Caco-2 (cell line): ENCODE data around the gene RASSF3. TPM values are rescaled to one million over a fixed set of nuclear protein-coding genes. Genes with fewer than 3 reads are reported as not detected.

Experiments used
- BruUV-seq: library from RNA; stranded (reverse); fragments of 400-500 nt; replicated peaks from 2 replicates; lab custom pipeline; 2021; lab: Mats Ljungman, UMichigan
- CTCF ChIA-PET: fragments of 300-600 bp; sonication (Branson Sonifier 250); formaldehyde crosslinking; loops from one replicate; lab custom pipeline; 2022; ENCODE audit warnings: antibody characterized with exemption; lab: Charles Lee
- POLR2A ChIA-PET: fragments of 300-600 bp; sonication (Branson Sonifier 250); formaldehyde crosslinking; loops from one replicate; lab custom pipeline; 2022; ENCODE audit warnings: antibody characterized with exemption; lab: Charles Lee
- DNase-seq, 2 experiments: peaks; one replicate each; pipeline versions ENCODE4 v3.0.0 to v3.0.0-alpha.2; 2020 to 2022
- H3K27me3 ChIP-seq: replicated peaks from 2 replicates; pipeline ENCODE4 v1.6.0; 2011; ENCODE audit warnings: low read length; ENCODE audit not compliant: control insufficient read depth, insufficient read depth
- H3K36me3 ChIP-seq: 2 replicates; pipeline ENCODE4 v1.5.1; 2011; ENCODE audit warnings: low read length; ENCODE audit not compliant: control insufficient read depth, insufficient read depth
- H3K4me1 ChIP-seq: fragments of 250-450 bp; sonication (Bioruptor Pico); 2 replicates; pipeline ENCODE4 v1.5.1; 2020; ENCODE audit warnings: mild to moderate bottlenecking
- H3K4me3 ChIP-seq: 2 replicates; pipeline ENCODE4 v1.5.1; 2011; ENCODE audit warnings: low read depth, mild to moderate bottlenecking, control low read depth, low read length
- H3K9me3 ChIP-seq: fragments of 250-450 bp; sonication (Bioruptor Pico); 2 replicates; pipeline ENCODE4 v1.5.1; 2020; ENCODE audit warnings: mild to moderate bottlenecking, moderate library complexity
- H3K27ac Mint-ChIP-seq: one replicate; pipeline ENCODE4 v1.8.0; 2022; ENCODE audit warnings: mixed read lengths; ENCODE audit not compliant: unreplicated experiment
- H3K27me3 Mint-ChIP-seq: one replicate; pipeline ENCODE4 v1.8.0; 2022; ENCODE audit warnings: mixed read lengths; ENCODE audit not compliant: insufficient read depth, unreplicated experiment
- H3K36me3 Mint-ChIP-seq: one replicate; pipeline ENCODE4 v1.8.0; 2022; ENCODE audit warnings: mild to moderate bottlenecking, mixed read lengths; ENCODE audit not compliant: insufficient read depth, unreplicated experiment
- H3K4me1 Mint-ChIP-seq: one replicate; pipeline ENCODE4 v1.8.0; 2022; ENCODE audit warnings: low read depth, mixed read lengths; ENCODE audit not compliant: unreplicated experiment
- H3K4me3 Mint-ChIP-seq: one replicate; pipeline ENCODE4 v1.8.0; 2022; ENCODE audit warnings: mild to moderate bottlenecking, moderate library complexity, mixed read lengths; ENCODE audit not compliant: unreplicated experiment
- H3K9me3 Mint-ChIP-seq: one replicate; pipeline ENCODE4 v1.8.0; 2022; ENCODE audit warnings: mixed read lengths; ENCODE audit not compliant: unreplicated experiment
- CTCF ChIP-seq, 2 experiments: fragments of 200-600 bp in 1 of 2; IDR thresholded peaks; 1 replicate in 1 of 2; 2 replicates in 1 of 2; pipeline versions ENCODE4 v1.5.1 to v1.8.0; 2011 to 2022; ENCODE audit warnings: antibody characterized with exemption in 1 of 2, control low read depth in 1 of 2, inconsistent platforms in 1 of 2, low read depth in 1 of 2, low read length in 1 of 2, mild to moderate bottlenecking in 1 of 2, moderate library complexity in 1 of 2; ENCODE audit not compliant: insufficient read depth in 1 of 2, severe bottlenecking in 1 of 2, unreplicated experiment in 1 of 2
- intact Hi-C: fragments of 100-400 bp; cut with micrococcal nuclease; formaldehyde crosslinking; loops from one replicate; pipeline ENCODE4 v1.10.0; 2022; ENCODE audit not compliant: unreplicated experiment
- total RNA-seq: library from RNA; stranded (reverse); gene quantifications from 2 replicates; pipeline ENCODE4 v1.2.3, GENCODE V29; 2022

The RASSF3 gene
- total RNA-seq, 1 experiment from 2014 or later = 25.7 TPM

GRCh38 chr12:64740646-64741045 is 130.4 kb downstream of the RASSF3 start:
- Mint-ChIP-seq H3K36me3 (peaks cover 38% of the 10 kb centered on the region), H3K9me3 (no peaks in the 10 kb centered on the region)
- BruUV-seq = no TSS peak

GRCh38 chr12:64742416-64742815 is 132.1 kb downstream of the RASSF3 start:
- intact Hi-C loops = loop anchor here (5.0 kb wide), 1 partner anchor 40 kb away; no protein-coding TSS in a partner anchor
- Histone ChIP-seq H3K4me1 (peaks cover 21% of the 10 kb centered on the region), H3K36me3 (peaks cover 2% of the 10 kb centered on the region; the same call in 1 of the 2 replicates), H3K4me3 (no peak overlapping the region), H3K27me3 (no peaks in the 10 kb centered on the region), H3K9me3 (no peaks in the 10 kb centered on the region)
- ChIA-PET POLR2A (no interaction called here), CTCF (no interaction called here)
- no peak for DNase-seq
- no peak overlapping the region for H3K4me3 Mint-ChIP-seq
- BruUV-seq = no TSS peak
- peaks cover 32% of the 10 kb centered on the region for H3K36me3 Mint-ChIP-seq
- no peak for TF ChIP-seq CTCF (IDR thresholded peaks at IDR 0.05; ENCODE audit: insufficient read depth in 1 of 2, low read depth in 1 of 2, low read length in 1 of 2, severe bottlenecking in 1 of 2, unreplicated experiment in 1 of 2)
- H3K9me3 Mint-ChIP-seq = no peaks in the 10 kb centered on the region
- no peak overlapping the region for H3K27ac Mint-ChIP-seq
- no peaks in the 10 kb centered on the region for H3K27me3 Mint-ChIP-seq
- peaks cover 11% of the 10 kb centered on the region for H3K4me1 Mint-ChIP-seq

More at GRCh38 chr12:64740646-64741045, 130.4 kb downstream of the RASSF3 start:
- Mint-ChIP-seq H3K4me1 (peaks cover 11% of the 10 kb centered on the region), H3K27ac (no peak overlapping the region), H3K27me3 (no peaks in the 10 kb centered on the region), H3K4me3 (no peak overlapping the region)
- peaks cover 20% of the 10 kb centered on the region for H3K4me1 ChIP-seq
- no peaks in the 10 kb centered on the region for H3K9me3 ChIP-seq
- TF ChIP-seq CTCF (IDR thresholded peaks at IDR 0.05; ENCODE audit: insufficient read depth in 1 of 2, low read depth in 1 of 2, low read length in 1 of 2, severe bottlenecking in 1 of 2, unreplicated experiment in 1 of 2) = no peak
- no peaks in the 10 kb centered on the region for H3K27me3 ChIP-seq
- no peak overlapping the region for H3K4me3 ChIP-seq
- intact Hi-C loops = loop anchor here (5.0 kb wide), 1 partner anchor 42 kb away; no protein-coding TSS in a partner anchor
- no peak for DNase-seq
- ChIA-PET CTCF (no interaction called here), POLR2A (no interaction called here)
- H3K36me3 ChIP-seq = peaks cover 4% of the 10 kb centered on the region; the same call in 1 of the 2 replicates

- Mint-ChIP-seq H3K4me1 (peaks cover 11% of the 10 kb centered on the region), H3K36me3 (peaks cover 32% of the 10 kb centered on the region), H3K4me3 (no peak overlapping the region), H3K9me3 (no peaks in the 10 kb centered on the region), H3K27ac (no peak overlapping the region), H3K27me3 (no peaks in the 10 kb centered on the region)
- POLR2A ChIA-PET = no interaction called here
- Histone ChIP-seq H3K36me3 (peaks cover 2% of the 10 kb centered on the region; the same call in 1 of the 2 replicates), H3K27me3 (no peaks in the 10 kb centered on the region), H3K4me3 (no peak overlapping the region), H3K9me3 (no peaks in the 10 kb centered on the region), H3K4me1 (peaks cover 21% of the 10 kb centered on the region)
- BruUV-seq = no TSS peak
- intact Hi-C loops = loop anchor here (5.0 kb wide), 1 partner anchor 39 kb away; no protein-coding TSS in a partner anchor
- no peak for DNase-seq
- no peak for TF ChIP-seq CTCF (IDR thresholded peaks at IDR 0.05; ENCODE audit: insufficient read depth in 1 of 2, low read depth in 1 of 2, low read length in 1 of 2, severe bottlenecking in 1 of 2, unreplicated experiment in 1 of 2)
- CTCF ChIA-PET = no interaction called here
Measured at GRCh38 chr12:64743206-64743605, 132.9 kb downstream of the RASSF3 start.
